Stimulated activated CD8-positive, alpha-beta memory T cell treated with anti-CD3 and anti-CD28 coated beads, Interleukin-2, amount 100 ng/mL, for 1 hour (primary cell): ENCODE data around the gene WWC1.
"Not testable (repeated sequence)": the region's sequence is repeated elsewhere in the genome, so short reads cannot be mapped to it uniquely, and the experiment has no call there.

Experiments used
- DNase-seq, 2 donors: peaks; one replicate each; pipeline ENCODE4 v3.0.0-alpha.2; 2020; ENCODE audit warnings: low read depth in 2 of 2

The WWC1 gene

DNA sequence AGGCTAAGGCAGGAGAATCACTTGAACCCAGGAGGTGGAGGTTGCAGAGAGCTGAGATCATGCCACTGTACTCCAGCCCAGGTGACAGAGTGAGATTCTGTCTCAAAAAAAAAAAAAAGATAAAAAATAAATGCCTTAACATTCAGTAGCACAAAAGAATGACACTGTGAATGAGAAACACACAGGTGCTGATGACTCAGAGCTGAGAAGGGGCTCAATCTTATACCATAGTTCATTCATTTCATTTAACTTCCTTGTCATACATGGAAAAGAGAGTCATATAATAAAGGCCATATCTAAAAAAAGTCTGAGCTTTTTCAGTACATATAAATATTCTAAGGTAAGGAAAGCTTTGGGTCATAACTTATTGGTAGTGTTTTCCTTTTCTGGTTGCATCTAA is 40.6 kb downstream of the WWC1 start:
- DNase-seq, result no peak

DNA sequence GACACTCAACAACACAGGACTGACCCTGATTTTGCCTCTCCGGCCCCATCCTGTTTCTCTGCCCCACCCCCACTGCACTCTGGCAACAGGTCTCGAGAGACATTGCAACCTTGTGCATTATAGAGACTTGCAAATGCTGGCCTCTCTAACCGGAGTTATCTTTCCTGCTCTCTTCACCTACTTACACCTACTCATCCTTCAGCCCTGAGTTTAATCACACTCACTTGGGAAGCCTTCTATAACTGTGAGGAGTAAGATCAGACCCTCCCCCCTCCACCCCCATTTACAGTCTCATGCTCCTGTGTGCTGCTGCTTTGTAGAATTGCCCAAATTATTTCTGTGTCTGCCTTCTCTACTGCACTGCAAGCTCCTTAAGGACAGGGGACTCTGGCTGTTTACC is 42.8 kb downstream of the WWC1 start:
- no peak for DNase-seq

DNA sequence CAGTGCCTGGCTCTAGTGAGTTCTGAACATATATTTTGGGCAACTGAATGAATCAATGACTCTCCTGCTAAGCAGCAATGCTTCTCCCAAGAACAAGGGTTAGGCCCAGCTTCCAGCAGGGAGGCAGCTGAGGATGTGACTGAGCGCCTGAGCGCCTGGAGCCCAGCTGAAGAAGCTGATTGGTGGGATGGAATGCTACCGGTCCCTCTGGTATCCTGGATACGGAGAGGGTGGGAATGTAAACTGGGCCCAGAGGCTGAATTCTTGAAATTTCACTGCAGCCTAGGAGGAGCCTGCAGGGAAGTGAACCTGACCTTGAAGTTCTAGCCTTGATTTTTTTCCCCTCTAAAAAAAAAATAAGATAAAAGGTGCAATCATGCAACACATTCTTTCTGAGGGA is 43.2 kb downstream of the WWC1 start:
- DNase-seq, result no peak

DNA sequence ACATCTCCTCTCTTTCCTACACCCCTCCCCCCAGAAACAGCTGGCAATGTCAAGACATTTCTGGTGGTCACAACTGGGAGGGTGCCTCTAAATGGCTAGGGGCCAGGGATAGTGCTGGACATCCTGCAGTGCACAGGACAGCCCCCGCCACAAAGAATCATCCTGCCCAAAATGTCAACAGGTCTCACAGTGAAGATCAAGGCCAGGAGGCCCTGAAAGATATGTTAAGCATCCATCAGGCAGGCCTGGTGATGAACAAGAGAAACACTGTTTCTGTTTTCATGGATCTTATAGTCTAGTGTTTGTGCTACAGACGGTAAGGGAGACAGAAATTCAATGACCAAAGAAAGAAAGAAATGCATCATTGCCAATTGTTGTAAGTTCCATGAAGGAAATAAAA is 45.9 kb downstream of the WWC1 start:
- no peak for DNase-seq

DNA sequence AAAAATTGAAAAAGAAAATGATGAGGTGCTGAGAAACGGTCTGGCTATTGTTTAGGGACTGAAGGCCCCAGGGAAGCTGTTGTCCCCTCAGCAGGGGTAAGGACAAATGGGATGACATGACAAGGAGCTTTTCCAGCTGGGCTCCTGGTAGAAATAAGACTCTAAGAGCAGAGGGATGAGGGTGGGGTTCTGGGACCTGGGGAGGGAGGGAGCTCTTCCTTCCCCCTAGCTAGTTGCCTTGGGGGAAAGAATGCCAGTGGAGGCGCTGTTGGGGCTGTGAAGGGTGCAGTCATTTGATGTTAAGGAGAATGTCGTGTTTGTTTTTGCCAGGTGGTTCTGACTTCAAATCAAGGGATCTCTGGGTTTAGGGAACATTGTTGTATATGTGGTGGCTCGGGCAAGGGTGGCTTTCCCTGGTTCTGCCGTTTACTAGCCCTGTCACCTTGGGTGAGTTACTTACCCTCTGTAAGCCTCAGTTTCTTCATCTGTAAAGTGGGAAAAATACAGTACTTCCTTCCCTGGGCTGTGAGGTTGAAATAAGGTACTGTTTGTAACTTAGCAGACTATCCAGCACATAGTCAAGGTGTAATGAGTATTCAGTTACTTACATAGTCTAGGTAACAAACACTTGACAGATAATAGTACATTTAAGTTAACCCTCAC is 47.8 kb downstream of the WWC1 start:
- no peak for DNase-seq

DNA sequence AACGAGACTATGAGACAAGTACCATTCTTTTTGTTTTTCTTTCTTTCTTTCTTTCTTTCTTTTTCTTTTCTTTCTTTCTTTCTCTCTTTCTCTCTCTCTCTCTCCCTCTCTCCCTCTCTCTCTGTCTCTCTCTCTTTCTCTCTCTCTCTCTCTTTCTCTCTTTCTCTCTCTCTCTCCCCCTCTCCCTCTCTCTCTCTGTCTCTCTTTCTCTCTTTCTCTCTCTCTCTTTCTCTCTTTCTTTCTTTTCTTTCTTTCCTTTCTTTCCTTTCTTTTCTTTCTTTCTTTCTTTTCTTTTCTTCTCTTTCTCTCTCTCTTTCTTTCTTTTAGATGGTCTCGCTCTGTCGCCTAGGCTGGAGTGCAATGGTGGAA is 48.3 kb downstream of the WWC1 start:
- not testable (repeated sequence) for DNase-seq

DNA sequence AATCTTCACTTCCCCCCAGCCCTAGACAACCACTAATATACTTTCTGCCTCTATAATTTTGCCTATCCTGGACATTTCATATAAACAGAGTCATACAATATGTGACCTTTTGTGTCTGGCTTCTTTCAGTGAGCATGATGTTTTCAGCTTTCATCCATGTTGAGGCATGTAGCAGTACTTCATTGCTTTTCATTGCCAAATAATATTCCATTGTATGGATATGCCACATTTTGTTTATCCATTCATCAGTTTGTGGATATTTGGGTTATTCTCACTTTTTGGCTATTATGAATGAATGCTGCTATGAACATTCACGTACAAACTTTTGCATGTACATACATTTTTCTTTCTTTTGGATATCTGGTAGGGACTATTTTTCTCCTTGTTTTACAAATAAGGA is 49.0 kb downstream of the WWC1 start:
- no peak for DNase-seq

DNA sequence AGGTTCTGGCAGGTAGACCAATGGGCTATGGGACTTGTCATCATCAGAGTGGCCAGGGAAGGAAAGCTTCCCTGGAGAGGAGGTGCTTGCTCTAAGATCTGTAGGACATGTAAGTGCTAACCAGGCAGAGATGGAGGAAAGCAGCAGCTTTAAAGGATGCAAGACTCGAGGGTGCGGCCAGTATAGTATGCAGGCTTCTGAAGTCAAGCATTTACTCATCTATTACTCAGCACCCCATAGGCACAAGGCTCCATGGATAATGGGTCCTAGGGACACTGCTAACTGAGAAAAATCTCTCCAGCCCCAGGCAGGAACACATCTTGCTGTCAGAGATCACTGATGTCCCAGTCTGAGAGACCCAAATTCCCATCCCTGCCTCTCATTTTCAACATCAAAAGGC is 49.7 kb downstream of the WWC1 start:
- DNase-seq, result no peak

DNA sequence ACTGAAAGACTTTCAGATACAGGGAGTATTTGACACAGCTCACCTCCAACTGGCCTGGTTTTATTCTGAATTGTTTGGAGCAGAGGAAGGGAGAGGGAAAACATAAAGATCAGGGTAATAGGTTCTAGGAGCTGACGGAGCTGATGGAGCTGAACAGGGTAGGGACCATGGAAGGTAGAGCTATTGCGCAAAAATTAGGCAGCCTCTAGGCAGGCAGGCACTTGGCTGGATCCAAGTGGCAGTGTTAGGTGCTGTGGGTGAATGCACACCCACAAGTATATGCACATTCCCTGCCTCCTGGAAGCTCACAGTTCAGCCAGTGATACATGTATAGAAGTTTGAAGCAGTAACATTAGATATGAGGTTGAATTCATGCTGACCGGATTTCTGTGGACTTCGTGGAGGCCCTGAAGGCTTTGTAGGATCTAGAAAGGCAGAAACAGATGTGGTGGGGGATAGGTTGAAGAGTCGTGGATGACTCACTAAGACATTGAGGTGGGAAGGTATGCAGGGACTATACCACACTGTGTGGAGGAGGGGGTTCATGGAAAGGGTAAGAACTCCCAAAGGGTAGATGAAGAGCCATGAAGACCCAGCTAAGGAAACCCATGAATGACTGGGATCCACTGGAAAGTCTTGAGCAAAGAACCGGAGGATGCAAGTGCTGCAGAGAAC is 50.8 kb downstream of the WWC1 start:
- no peak for DNase-seq

DNA sequence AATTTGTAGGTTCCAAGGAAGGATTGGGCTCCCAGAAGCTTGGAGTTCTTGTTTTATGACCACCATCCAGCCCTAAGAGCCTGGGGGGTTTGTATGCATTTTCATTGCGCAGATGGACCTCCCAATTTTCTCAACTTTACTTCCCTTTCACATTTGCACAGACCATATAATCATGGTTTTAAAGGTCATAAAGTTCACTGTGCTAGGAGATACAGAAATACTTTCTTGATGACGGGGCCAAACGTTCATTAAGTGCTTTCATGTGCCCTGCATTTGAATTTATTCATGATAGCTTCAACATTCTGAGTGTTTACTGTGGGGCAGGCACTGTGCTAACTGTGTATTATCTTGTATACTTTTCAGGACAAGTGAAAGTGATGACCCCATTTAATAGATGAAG is 51.5 kb downstream of the WWC1 start:
- no peak for DNase-seq

DNA sequence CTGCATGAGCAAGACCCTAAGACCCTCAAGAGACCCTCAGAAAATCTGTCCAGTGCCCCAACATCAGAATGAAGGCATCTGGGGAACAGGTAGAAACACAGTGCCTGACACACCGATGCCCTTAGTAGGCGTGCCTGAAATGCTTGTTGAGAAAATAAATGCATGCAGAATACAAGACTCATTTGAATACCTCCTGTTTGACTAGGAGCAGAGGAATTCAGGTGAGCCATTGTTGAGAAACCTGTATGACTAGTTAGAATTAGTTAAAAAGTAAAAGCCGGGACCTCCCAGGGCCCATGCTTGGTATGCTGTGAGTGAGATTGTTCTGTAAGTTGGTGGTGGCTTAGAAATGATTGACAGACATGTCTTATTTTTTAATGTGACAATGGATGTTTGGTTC is 55.0 kb downstream of the WWC1 start:
- DNase-seq, result no peak

DNA sequence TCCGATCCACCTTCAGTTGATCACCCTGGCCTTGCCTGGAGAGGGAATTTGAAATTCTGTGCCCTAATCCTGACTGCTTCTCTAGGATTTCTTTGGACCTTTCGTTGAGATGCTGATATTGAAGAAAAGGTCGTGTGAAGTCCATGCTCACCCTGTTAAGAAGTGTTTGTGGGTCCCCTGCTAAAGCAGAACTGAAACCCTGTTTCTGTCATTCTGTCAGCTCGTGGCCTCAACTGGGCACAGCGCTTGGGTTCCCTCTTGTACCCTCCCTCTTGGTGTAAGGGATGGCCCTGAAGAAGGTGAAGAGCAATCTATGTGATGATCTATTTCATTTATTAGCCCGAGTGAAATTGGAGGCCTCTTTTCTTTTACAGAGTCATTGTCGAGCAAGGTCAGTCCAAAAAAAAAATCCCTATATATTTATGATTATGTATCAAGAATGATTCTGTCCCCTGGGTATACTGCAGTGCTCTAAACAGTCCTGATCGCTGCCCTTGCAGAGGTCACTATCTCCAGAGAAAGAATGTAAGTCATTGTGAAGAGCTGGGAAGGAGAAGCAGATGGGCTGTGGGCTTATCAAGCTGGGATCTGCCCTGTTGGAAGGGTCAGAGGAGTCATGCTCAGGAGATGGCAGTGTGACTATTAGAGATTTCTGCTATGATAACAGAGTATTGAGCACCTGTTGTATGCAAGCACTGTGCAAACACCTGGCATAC is 56.1 kb downstream of the WWC1 start:
- DNase-seq, result no peak

DNA sequence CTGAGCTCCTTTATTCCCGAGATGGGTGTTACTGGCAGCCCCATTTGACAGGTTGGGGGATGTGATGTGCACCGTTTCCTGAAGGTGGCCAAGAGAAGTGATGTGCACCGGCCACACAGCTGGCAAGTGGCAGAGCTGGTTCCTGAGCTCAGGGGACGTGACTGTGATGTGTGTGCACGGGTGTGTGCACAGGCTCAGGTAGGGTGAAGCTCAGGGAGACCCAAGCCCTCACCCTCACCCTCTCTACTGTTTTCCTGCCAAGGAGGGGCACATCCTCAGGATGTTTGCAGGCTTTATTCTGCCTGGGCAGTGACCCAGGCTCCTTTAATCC is 56.6 kb downstream of the WWC1 start:
- no peak for DNase-seq

DNA sequence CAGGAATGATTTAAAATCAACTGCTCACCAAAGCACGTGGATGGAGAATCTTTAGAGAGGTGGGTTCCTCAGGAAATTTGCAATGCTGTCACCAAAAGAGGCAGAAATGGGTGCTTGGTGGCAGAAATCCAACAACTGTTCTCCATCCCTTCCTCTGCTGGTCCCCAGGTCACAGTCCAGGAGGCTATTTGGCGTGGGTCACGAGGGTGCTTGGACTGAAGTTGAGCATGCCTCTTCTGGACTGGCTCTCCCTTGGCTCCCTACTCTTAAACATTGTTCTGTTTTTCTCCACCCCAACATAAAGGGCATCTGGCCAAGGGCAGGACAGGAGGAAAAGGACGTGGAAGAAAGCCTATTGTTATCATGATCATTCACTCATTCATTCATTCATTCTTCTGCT is 58.9 kb downstream of the WWC1 start:
- no peak for DNase-seq

DNA sequence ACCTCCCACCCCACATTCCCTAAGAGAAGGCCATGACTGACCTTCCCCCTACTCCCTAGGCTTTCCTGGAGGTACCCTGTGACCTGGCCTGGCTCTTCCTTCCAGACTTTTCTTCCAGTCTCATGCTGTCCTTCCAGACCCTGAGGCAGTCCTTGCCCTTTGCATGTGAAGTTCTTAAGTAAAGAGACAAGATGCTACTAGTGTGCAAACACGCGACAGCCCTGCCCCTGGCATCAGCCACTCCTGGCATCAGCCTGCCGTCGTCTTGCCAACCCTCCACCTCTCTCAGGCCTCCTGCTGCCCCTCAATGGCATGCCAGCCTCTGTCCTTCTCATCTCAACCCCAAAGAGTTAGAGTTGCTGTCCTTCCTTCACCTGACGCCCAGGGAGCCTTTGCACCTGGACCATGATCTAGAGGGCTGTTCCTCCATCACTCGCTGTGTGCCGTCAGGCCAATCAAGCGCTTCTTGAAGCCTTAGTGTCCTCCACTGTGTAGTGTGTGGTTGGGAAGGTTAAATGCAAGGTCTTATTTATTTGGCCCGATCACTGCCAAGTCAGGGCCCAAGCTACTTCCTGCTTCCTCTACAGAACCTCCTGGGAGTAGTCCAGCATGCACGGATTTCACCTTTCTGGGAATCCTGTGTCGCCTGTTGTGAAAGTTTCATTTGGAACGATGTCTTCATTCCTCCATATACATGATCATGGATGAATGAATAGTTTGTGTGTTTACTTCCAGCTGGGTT is 61.9 kb downstream of the WWC1 start:
- no peak for DNase-seq

DNA sequence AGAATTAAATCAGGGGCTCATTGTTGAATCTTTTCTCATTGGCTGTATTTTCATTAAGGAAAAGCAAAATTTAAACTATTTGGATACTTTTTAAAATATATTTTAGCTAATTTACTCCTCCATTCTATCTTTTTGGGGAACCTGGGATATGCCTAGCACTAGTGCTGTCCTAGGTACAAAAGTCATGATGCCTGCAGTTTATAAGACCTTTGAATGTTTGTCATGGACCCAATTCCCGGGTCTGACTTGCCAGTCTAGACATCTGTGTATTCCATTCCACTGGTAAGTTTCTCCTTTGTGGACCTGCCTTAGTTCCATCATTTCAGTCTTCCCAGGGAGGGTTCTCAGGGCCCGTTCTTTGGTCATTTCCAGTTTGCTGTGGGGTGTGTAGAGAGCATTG is 63.0 kb downstream of the WWC1 start:
- DNase-seq, result no peak

DNA sequence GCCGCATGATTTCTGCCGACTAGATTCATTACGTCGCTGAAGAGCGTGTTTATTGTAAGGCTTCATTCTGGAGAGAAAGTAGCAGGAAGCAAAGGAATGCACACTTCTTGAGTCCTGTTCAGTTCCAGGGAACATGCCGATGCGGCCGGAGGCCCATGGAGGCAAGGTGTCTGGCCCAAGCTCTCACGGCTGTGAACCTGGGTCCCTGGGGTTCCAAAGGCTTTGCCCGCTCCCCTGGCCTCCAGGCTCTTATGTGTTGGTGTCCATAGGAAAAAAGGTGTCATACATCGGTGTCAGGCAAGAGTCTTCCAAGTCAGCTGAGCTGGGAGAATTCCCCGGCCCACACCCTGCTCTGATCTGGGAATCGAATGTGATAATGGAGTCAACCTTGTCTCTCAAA is 64.7 kb downstream of the WWC1 start:
- DNase-seq, result no peak

DNA sequence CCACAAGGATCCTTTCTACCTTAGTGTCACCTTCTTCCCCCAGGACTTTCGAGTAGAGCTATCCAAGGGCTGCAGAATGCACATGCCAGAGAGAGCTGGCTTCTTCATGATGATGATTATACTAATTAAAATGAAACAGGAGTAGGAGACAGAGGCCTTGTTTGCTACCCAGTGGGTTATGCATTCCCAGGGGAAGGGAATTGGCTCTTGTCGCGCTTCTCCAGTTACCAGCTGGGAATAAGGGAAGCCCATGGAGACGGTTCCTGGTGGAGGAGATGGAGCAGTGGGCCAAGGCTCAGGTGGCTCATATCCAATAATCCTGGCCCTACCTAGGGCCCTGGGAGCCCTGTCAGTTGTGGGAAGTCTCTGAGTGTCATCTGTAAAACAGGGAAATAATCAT is 65.1 kb downstream of the WWC1 start:
- DNase-seq, result no peak

DNA sequence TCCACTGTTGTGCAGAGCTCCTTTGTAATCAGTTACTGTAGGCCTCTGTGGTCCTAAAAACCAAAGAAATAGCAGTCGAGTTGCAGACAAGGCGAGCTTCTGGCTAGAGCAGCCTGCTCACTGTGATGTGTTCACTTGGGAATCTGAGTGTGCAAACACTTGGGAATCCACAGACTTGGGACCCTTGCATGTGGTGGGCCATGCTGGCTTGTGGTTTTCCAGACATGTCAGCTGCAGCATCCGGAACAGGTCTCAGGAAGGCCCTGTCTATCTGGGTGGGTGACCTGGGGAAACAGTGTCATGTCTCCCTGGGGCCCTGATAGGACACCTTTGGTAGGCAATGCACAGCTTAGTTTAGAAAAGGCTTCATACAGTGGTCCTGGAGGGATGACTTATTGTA is 66.4 kb downstream of the WWC1 start:
- no peak for DNase-seq

DNA sequence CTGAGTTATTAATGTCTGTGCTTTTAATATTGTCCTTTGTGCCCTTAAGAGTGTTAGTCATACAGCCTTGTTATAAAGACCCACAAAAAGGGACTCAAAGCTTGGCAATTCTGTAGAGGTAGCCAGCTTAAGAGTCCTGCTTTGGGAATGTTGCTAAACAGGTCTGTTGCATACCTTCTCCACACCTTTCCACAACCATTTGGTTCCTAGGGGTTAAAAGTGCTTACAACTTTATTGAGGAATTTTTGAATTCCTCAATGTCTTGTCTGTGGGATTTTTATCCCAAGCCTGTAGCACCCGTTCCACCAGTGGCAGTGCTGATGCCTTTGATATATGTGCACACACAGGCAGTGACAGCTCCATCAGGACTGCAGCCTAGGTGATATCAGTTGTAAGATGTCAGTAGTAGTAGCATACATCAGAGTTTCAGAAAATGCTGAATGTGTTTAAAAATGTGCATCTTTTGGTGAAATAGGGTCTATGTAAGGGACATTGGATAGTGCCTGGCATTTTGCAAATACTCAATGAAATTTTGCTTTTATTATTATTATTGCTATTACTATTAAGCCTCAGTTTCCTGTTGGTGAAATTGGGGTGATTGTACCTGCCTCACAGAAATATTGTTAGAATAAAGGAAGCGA is 68.5 kb downstream of the WWC1 start:
- DNase-seq, result no peak

DNA sequence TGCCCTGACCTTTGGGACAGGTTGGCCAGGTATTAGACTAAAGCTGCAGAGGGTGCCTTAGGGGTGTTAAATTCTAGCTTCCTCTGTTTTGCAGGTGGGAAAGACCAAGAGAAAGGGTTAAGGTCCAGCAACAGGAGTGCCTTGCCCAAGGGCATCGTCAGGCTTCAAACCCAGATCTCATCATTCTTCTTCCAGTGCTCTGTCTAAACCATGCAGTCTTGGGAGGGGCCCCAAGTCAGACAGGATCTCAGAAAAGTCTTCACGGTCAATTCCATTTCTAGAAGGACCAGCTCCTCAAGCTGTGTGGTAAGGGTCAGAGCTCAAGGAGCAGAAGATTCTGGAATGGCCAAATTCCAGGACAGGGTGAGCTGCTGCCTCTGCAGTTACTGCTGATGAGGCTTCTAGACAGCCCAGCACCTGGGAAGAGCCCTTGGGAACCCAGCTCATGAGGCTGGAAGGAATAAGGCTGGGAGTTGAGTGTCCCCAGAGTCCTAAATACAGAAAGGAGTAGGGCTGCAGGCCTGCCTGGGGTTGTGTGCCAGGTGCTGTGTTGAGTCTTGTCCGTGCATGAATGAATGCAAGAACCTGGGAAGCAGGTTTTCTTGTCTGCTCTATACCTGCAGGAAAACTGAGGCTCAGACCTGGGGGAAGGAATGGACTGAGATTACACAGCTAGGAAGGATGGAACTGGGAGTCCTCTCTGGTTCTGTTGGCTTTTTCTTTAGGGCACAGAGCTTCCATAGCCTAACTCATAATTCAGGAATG is 69.3 kb downstream of the WWC1 start:
- DNase-seq, result no peak
